Posterior cingulate gyrus (tissue), 11 donors: ENCODE results near the gene CPM.
"Not testable (repeated sequence)": the region's sequence is repeated elsewhere in the genome, so short reads cannot be mapped to it uniquely, and the experiment has no call there.

Source experiments
- DNase-seq, 10 donors: peaks; one replicate each; pipeline versions ENCODE4 v3.0.0 to v3.0.0-alpha.2; 2020 to 2021; ENCODE audit warnings: mixed read lengths in 3 of 10
- intact Hi-C: fragments of 100-400 bp; cut with DNase I; formaldehyde crosslinking; loops from one replicate; pipeline ENCODE4 v1.15.1; 2023

CPM gene

GRCh38 chr12:68856510-68856909, 76.5 kb downstream of the CPM start:
- intact Hi-C loops = no loop called here
- no peak for DNase-seq

DNA sequence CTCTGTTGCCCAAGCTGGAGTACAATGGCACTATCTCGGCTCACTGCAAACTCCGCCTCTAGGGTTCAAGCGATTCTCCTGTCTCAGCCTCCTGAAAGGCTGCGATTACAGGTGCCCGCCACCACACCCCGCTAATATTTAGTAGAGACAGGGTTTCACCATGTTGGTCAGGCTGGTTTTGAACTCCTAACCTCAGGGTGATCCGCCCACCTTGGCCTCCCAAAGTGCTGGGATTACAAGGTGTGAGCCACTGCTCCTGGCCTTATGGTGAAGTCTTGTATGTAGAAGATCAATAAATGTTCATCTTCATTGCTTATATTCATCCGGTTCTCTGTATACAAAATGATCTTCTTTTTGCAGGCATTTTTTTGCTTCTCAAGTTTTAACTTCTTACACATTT, 77.2 kb downstream of the CPM start:
- DNase-seq = no peak
- intact Hi-C loops = no loop called here

DNA sequence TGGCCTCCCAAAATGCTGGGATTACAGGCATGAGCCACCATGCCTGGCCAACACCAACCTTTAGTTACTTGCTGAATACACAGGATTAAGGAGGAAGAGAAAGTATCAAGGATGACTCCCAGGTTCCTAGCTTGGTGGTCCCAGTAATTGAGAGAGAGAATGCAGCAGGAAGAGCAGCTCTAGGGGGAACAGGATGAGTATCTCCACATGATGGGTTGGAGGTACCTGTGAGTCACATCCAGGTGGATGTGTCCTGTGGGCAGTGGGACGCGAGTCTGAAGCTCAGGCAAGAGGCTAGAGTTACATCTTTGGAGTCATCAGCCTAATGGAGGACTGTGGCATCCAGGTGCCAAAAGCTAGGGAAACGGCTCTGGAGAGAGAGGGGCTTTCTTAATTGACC, 77.9 kb downstream of the CPM start:
- no peak for DNase-seq
- intact Hi-C loops = no loop called here

DNA sequence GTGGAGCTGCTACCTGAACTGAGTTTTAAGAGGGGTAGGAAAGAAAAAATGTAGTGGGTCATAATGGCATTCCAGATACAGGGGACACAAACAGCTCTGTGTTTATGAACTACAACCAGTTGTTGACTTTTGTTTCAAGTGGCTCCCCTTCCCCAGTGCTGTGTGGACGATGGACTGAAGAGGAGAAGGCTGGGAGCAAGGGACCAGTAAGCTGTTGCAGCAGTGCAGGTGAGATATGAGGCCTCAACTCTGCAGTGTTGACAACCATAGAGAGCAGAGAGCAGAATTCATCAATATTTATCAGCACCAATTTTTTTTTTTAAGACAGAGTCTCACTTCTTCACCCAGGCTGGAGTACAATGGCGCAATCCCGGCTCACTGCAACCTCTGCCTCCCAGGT, 78.4 kb downstream of the CPM start:
- no peak for DNase-seq
- intact Hi-C loops = no loop called here

DNA sequence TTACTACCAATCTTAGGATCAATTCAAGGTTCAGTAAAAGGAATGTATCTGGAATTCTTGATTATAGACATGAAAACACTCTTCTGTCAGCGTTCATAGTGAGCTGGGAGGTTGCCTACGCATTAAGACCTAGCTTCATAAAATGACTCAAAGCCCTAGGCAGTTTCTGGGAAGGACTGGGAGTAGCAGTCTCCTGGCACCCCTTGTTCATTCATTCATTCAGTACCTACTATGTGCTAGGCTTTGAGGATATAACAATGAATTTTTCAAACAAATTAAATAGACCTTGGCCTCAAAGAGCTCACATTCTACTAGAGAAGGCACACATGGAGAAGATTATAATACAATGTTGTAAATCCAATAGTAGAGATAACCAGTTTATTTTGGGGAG, 78.9 kb downstream of the CPM start:
- intact Hi-C loops = no loop called here
- DNase-seq = no peak

GRCh38 chr12:68853396-68854077, 79.4 kb downstream of the CPM start:
- intact Hi-C loops = no loop called here

DNA sequence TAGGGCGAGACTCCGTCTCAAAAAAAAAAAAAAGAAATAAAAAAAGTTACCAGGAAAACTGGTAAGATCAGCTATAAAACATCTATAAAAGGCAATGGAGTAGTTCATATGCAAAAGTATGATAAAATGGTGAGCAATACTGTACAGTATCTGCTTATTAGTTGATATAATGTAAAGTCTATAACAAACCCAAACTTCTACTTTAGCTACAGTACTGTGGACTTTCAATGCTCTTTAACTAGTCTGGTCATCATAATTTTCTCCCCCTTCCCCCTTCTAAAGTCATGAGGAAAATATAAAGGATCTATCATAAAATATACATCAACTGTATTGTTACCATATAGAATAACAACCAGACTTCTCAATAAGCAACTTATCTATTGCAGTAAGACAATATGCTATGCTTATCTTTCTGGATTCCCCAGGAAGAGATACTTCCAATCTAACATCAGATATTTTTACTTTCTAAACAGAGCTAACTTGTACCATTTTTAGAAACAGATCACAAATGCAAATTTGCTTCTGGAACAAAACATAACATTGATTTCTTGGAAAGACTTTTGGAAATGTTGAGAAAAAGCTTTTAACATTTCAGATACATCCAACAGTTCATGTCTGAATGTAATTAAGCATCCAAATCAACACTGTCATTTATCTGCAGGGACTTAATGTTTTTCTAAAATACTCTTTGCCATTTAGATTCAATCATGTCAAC, 81.2 kb downstream of the CPM start:
- no peak for DNase-seq
- intact Hi-C loops = no loop called here

More at GRCh38 chr12:68853396-68854077, 79.4 kb downstream of the CPM start:
- no peak for DNase-seq

DNA sequence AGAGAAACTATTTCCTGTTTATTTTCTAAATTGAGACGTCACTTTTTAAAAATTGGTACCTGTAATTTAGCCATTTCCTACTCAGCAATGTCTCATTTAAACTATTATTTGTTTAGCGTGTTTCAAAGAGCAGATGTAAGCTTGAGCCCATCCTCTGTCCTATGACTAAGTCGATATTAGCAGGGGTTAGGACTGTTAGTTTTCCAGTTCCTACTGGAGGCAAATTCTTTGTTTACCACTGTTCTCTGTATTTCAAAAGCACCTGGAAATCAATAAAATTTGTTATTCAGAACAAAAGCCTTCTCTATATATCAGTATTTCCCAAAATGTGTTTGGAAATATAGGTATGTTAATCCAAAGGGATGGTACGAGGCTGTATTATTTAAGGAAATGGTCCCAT, 82.6 kb downstream of the CPM start:
- intact Hi-C loops = no loop called here
- no peak for DNase-seq

DNA sequence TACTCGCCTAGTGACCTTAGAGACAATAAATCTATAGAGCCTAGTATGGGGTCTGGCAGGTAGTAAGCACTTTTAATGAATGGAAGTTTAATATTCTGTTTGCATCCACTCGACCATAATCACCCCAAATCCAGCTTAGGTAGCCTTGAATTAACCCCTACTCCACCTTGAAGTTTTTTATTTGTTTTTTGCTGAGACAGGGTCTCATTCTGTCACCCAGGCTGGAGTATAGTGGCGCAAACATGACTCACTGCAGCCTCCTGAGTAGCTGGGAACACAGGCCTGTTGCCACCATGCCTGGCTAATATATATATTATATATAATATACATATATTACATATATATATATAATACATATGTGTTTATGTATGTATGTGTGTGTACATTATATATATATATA, 86.2 kb downstream of the CPM start:
- intact Hi-C loops = no loop called here

DNA sequence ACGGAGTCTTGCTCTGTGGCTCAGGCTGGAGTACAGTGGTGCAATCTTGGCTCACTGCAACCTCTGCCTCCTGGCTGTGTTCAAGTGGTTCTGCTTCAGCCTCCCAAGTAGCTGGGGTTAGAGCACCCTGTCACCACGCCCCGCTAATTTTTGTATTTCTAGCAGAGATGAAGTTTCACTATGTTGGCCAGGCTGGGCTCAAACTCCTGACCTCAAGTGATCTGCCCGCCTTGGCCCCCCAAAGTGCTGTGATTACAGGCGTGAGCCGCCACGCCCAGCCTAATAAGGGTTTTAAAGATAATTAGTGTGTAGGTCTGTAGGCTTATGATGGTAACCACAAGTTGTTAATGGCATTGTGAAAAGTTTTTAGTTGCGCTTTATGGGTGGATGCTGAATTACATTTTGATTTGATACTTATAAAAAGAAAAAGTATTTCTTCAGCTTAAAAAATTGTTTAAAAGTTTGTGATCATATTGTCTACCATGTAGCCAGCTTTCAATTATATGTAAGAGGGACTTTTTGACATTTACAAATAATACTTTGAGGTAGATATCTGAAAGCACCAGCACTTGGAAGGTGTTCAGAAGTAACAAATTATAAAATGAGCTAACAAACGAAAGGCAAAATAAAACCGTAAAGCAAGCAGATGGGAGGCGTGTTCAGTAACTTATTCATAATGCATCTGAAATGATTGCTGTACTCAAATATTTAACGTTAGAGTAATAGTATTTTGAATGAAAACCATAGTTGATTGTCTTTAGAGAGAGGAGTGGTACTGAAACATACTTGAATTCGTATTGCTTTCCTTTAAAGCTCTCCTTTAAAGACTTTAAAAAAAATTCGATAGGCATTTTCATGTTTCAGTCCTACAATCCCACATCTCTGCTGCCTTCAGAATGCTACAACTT, 87.9 kb downstream of the CPM start:
- no peak for DNase-seq
- intact Hi-C loops = no loop called here

More for the DNA sequence above, 86.2 kb downstream of the CPM start:
- no peak for DNase-seq

GRCh38 chr12:68844318-68844745, 88.6 kb downstream of the CPM start:
- DNase-seq = no peak
- intact Hi-C loops = no loop called here

DNA sequence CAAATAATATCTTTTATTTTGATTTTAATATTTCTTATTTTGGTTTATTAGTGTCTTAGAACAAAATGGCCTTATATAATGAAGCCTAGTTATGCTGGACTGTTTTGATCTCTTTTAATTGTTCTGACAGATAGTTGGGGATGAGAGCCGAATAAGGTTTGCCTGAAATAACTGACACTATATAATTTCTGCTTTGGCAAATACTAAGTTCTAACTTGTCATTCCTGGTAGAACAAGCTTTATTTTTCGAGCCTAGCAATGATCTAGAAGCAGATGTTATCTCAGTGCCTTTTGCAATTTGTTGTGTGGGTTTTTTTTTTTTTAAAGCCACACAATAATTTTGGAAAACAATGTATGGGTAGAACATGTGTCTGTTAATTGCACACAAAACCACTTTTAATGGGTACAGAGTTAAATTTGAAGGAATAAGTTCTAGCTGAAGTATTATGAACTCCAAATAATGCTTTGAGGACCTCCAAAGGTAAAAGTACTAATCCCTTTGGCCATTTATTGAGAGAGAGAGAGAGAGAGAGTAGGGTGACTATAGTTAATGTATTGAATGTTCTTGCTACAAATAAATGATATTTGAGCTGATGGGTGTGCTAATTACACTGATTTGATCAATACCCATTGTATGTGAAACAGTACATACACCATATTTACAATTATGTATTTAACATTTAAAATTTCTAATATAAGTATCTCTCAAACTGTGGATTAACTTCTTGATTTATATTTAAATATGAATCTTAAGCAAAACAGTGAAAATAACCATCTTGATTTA, 90.0 kb downstream of the CPM start:
- DNase-seq = no peak
- intact Hi-C loops = no loop called here

DNA sequence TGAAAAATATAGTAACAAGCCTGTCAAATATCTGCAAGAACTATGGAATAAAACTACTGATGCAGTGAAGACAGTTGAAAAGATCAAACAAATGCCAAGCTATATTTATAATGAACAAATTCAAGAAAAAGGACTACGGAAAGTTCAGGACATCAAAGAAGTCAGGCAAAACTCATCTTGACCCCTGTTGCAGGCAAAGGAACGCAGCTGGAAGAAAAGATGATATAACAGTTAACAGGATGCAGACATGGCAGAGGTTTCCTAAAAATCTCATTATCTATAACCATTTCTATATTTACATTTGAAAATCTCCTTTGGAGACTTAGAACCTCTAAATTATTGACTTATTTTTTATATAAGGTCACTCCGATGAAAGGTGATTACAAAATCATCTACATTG, 90.8 kb downstream of the CPM start:
- no peak for DNase-seq
- intact Hi-C loops = no loop called here

- intact Hi-C loops = no loop called here
- DNase-seq = peak in 1 of 10 donors; percentile 22
Observed at GRCh38 chr12:68841717-68842116, 91.3 kb downstream of the CPM start.

- intact Hi-C loops, DNase-seq: not testable (repeated sequence)
Observed at GRCh38 chr12:68841175-68841574, 91.8 kb downstream of the CPM start.

DNA sequence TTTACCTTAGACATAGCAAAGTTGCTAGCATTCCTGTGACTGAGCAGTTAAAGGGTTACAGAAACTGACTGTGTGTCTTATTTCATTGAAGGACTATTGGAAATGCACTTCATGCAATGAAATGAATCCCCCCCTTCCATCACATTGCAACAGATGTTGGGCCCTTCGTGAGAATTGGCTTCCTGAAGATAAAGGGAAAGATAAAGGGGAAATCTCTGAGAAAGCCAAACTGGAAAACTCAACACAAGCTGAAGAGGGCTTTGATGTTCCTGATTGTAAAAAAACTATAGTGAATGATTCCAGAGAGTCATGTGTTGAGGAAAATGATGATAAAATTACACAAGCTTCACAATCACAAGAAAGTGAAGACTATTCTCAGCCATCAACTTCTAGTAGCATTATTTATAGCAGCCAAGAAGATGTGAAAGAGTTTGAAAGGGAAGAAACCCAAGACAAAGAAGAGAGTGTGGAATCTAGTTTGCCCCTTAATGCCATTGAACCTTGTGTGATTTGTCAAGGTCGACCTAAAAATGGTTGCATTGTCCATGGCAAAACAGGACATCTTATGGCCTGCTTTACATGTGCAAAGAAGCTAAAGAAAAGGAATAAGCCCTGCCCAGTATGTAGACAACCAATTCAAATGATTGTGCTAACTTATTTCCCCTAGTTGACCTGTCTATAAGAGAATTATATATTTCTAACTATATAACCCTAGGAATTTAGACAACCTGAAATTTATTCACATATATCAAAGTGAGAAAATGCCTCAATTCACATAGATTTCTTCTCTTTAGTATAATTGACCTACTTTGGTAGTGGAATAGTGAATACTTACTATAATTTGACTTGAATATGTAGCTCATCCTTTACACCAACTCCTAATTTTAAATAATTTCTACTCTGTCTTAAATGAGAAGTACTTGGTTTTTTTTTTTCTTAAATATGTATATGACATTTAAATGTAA, 93.5 kb downstream of the CPM start:
- intact Hi-C loops = loop anchor here (10.0 kb wide), 1 partner anchor 315 kb away; no protein-coding TSS in a partner anchor
- DNase-seq = no peak

DNA sequence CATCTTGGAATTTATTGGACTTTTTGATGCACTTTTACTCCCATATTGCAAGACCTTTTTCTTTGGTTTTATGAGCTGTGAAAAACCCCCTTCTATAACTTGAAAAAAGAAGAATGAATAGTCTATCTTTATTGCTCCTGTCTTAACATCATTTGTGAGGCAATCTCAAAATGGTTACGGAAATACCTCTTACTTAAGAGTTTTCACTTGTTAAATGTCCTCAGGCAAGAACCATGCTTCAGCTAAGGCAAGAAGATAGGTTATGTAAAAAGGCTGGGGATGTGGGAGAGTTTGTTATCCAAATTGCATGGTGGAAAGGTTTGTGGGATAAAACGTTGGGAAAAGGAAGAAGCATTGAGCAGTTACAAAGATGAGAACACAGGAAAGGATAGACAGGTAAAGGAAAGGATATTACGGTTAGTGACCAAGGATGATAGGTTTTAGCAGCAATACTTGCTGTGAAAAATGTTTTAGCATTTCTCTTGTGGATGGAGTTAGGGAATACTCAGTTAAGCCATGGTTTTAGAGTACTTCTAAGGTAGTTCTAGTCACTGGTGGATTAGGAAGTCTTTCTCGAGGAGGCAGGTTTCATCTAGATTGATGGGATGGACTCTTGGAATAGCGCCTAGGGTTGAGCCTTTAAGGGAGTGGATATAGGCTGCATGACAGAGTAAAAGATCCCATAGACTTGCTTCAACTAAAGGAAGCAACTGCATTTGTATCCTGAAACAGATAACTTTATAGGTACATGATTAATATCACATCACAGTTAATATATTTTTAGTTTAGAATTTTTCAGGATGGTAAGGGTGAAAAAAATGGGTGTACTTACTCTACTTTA, 94.7 kb downstream of the CPM start:
- no peak for DNase-seq
- intact Hi-C loops = loop anchor here (10.0 kb wide), 1 partner anchor 317 kb away; no protein-coding TSS in a partner anchor

DNA sequence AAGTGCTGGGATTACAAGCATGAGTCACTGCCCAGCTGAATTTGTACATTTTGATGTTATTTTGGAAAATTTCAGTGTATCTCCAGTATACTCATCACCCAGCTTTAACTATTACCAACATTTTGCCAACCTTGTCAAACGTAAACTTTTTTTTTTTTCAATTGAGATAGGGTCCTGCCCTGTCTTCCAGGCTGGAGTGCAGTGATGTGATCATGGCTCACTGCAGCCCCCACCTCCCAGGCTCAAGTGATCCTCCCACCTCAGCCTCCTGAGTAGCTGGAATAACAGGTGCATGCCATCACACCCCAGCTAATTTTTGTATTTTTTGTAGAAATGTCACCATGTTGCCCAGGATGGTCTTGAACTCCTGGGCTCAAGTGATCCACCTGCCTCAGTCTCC, 95.8 kb downstream of the CPM start:
- intact Hi-C loops = loop anchor here (10.0 kb wide), 1 partner anchor 318 kb away; no protein-coding TSS in a partner anchor
- DNase-seq = no peak
